ENCODE measurements around the gene TMEM80. TPM values are rescaled to one million over a fixed set of nuclear protein-coding genes. Genes with fewer than 3 reads are reported as not detected.
"Not testable (repeated sequence)": the region's sequence is repeated elsewhere in the genome, so short reads cannot be mapped to it uniquely, and the experiment has no call there.

The TMEM80 gene
- total RNA-seq, 1 donor from 2014 or later, result 10.1 TPM

DNA sequence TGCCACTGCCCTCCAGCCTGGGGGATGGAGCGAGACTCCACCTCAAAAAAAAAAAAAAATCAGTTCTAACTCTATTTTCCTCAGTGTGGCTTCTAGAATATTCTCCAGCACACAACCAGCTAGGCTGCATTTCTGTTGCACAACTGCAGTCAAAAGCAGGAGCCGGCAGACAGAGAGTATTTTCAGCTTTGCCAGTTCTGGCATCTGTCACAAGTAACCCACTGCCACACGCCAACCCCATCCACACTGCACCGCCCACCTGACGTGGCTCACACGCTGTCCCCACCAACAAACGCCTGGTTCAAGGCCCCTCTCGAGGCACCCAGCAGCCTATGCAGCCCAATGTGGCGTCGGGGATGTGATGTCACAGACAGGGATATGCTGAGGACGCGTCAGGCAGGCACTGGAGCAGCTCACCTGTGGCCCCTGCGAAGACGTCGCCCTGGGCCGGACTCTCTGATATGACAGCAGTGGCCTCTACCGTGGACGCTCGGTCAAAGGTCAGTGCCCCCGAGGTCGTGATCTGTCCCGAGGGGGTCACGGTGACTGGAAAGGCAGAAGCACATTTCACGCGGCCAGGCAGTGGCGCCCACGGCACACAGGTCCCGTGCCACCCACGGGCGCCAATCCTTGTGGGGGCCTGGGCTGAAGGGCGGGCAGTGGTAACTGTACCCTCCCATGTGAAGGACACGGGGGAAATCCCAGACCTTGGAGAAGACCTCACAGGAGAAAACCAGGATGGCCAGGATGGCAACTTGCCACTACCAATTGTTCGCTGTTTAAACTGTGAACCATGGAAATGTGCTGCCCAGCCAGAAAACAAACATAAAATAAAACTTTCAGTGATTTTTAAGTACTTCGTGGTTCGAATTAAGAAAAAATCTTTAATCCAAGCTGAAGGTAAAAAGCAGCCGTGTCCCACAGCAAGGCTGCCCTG is 16.1 kb upstream of the TMEM80 start:
- no peak for DNase-seq

DNA sequence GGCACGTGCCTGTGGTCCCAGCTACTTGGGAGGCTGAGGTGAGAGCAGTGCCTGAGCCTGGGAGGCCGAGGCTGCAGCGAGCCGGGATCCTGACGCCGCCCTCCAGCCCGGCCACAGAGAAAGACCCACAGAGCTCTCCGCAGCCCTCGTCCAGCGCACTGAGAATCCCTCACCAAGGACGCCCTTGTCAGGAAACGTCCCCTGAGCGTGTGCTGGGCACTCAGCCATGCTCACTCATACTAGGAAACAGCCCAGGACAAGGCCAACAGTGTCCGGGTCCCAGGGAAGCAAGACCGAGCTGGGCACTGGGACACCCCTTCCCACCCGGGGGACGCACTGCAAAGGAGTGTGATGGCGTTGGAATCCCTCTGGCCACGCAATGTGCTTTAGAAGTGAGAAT is 15.1 kb upstream of the TMEM80 start:
- no peak for DNase-seq

DNA sequence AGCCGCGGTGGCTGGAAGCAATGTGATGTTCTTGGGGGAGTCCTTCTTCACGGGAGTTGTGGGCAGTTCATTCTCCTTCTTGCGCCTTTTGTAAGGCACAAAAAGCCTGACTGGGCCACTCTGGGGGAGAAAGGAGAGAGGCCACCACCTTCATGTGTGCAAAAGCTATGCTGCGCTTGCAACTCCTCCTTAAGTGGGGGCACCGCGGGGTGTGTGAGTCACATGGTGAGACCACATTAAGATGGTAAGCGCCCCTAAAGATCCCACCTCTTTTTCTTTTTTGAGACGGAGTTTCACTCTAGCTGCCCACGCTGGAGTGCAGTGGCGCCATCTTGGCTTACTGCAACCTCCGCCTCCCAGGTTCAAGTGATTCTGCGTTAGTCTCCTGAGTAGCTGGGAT is 14.6 kb upstream of the TMEM80 start:
- DNase-seq, result no peak

DNA sequence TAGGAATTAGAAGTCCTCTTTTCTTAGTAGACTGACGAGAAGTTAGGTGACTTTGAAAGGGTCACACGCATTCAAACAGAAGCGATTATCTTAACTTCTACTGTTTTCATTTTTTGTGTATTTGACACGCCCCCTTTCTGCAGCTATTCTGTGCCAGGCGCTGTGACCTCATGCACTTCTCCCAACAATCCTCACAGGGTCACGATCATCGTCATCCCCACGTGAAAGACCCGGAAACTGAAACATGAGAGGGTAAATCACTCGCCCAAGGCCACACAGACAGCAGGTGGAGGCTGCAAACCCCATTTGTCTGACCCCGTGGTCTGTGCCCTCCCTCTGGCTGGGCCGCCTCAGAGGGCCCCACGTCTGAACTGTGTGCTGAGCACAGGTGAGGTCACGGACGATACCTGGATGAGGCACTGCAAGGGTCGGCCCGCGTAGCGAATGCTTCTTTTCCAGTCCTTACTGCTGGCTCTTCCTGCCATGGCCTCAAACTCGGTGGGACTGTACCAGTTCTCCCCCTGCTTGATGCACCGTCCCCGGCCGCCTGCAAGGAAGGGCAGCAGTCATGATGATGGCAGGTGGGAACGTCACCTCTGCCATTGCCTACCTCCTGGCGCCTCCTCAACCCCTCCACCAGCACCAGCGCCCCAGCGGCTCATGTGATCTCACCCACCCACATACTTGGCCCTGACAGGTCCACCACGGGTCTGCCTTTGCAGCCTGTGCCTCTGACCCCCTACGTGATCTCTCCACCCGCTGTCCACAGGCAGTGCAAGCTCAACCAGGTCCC is 9.0 kb upstream of the TMEM80 start:
- DNase-seq, result no peak

DNA sequence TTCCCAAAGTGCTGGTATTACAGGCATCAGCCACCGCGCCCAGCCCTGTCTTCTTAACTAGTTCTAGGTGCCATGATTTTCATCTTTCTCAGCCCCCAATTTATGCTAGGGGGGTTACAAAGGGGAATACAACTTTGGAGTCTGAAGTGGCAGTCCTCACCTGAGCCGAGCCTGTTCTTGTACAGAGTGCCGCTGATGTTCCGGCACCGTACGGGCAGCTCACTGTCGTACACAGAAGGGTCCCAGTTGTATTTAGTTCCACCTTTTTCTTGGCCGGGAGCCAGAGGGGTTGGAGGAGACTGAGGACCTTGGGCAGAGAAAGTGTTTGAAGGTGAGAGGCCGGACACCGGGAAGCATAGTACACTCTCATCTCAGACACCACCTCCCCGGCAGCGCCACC is 7.9 kb upstream of the TMEM80 start:
- no peak for DNase-seq

DNA sequence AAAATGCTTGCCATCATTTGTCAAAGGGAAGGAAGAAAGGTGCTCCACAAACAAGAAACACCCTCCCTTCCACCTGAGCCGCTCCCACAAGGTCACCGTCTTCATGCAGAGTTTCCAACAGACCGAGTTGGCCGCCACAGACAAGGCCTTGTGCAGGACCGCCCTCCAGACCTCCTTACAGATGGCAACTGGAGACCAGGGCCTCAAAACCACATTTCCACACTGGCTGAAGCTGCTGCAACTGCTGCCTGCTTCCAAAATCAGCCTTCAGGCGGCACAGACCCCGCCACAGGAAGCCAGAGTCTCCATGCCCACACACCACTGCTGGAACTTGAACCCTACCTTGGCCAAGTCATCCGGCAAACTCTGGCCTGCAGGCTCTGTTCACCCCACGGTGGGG is 6.9 kb upstream of the TMEM80 start:
- no peak for DNase-seq

DNA sequence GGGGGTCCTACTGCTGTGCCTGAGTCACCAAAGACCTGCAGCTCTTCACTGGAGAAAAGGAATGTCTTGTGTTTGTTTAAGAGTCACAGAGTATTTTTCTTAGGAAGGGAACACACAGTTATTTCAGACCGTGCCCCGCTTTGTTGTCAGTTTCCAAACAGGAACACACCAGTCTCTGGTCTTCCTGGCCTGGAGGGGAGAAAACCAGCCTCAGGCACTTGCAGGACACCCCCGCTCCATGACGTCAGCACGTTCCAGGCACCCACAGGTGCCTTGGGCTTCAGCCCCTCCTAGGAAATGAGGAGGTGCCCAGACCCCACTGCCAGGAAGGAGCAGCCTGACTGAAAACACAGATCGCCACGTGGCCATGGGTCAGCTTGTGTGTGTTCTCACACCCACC is 6.0 kb upstream of the TMEM80 start:
- DNase-seq, result no peak

DNA sequence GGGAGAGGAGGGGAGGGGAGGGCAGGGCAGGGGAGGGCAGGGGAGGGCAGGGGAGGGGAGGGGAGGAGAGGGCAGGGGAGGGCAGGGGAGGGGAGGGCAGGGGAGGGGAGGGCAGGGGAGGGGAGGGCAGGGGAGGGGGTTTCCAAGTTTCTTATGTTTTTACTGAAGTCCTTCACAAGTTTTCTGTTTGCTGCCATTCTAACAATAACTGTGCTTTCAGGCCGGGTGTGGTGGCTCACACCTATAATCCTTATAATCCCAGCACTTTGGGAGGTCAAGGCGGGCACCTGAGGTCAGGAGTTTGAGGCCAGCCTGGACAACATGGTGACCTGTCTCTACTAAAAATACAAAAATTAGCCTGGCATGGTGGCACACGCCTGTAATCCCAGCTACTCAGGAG is 5.4 kb upstream of the TMEM80 start:
- DNase-seq, result not testable (repeated sequence)

DNA sequence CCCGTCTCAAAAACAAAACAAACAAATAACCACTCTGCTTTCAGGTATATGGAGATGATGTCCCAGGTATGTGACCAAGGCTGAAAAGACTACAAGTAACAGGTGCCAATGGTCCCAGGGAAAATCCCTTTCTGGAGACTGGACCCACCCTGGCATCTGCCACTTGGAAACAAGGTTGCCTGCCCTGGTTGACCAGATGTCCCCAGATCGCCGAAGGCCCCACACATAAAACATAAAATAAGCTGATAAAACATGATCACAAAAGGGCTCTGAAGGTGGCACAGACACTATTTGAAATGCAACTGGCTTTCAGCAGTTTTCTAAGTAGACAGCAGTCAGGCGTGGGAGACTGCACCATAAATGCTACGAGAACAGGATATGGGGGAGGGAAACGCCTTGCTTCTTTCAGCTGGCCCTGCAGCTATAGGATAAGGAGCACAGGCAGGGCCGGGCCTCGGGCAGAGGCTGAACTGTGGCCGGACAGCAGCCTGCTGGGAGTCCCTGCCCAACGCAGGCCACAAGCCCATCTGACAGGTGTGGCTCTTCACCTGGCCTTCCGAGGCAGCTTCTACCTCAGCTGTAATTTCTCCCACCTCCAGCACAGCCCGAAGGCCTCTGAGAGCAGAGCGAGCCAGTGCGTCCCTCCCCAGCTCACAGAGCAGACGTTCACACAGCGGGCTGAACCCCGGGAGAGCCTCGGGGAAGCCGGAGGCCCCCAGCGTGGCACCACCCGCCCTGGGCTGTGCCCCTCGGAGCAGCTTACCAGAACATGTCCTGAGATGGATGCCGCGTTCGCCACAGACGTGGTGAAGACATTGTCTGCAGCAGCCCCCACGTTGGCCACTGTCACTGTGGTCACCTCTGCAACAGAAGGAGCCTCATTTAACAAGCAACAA is 4.6 kb upstream of the TMEM80 start:
- no peak for DNase-seq

DNA sequence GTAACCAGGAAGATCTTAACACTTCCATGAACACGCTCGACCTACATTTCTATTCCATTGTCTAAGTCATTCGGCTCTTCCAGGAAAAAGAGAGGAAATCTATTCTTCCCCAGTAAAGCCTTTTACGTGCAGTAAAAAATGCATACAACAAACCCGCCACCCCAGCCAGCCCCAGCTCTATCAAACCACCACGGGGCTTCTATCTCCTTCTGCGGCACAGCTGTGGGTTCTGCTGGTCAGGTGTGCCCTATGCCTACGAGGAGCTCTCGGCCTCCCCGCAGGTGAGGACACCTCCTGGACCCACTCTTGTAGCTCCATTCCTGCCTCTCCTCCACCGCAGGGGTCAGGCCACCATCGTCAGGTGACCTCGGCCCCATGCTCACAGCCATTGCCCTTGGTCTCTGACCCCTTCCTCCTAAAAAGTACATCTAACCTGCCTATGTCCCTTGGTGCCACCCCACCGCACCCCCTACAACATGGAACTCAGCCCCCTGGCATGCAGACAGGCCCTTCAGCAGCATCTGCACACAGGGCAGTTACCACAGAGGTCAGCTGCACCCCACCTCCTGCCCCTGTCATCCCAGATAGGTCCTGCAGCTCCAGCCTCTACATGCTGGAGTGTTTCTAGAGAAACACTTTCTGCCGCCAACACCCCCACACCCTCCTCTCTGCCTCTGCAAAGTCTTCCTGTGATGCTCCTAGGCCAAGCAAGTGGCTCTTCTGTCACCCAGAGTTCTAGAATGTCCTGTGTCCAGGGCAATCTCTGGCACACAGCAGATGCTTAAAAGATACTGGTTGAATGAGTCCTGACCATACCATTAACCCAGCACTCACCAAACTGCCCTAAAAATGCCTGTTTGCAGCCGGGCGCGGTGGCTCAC is 3.7 kb upstream of the TMEM80 start:
- DNase-seq, result no peak

DNA sequence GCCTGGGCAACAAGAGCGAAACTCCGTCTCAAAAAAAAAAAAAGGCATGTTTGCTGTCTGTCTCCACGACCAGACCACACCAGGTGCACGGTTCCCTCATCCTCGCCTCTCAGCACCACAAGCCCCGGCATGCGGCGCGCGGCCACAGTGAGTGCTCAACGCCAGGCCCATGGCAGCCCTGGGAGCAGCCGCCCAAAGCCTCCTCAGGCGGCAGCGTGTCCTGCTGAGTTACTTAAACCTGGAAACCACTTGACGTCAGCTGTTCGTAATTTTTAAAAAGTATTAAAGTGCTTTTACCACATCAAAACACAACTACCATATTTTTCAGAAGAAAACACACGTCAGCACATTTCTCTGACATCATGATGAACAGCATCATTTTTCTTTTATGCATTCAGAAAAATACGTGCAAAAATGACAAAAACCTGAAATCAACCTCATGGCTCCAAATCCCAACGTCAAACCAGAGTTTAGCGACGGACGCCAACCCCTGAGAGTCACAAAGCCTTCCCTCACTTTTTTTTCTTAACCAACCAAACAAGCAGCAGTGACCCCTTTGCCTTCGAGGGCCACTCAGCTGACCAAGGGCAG is 2.7 kb upstream of the TMEM80 start:
- peak; percentile 71 for DNase-seq

DNA sequence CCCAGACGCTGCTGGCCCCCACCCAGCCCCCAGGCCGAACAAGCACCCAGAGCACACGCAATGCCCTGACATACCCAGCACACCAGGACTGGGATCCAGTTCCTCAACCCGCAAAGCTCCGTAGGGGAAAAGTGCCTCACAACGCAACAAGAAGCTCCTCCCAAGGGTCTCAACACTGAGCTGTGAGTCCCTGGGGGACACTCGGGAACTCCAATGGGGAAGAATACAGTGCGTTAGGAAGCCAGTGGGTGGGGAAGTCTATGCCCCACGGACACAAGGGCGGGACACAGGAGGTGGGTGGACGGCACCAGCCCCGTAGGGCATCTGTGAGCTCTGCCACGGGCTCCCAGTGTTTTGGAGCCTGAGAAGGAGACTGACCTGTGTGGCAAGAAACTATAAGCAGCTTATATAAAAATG is 2.2 kb upstream of the TMEM80 start:
- DNase-seq, result no peak

DNA sequence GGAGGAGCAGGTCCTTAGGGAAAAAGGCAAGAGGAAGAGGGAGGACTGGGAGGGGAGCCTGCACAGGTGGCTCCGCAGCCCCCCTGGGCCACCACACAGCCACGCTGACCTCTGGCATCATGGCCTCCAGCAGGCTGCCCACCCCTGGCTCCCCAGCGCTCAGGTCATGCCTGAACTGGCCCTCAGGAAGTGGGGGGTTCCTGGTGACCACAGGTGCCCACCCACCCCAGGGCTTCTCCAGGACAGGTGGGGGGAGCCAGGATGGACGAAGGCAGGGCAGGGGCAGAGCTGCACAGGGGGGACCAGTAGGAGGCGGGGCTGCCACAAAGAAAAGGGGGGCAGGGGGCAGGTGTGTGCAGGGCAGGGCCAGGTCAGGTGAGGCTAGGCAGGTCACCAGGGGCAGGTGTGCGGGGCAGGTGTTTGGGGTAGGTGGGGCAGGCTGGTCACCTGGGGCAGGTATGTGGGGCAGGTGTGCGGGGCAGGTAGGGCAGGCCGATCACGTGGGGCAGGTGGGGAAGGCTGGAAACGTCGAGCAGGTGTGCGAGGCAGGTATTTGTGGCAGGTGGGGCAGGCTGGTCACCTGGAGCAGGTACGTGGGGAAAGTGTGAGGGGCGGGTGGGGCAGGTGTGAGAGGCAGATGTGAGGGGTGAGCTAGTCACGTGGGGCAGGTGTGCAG is 1.6 kb upstream of the TMEM80 start:
- no peak for DNase-seq

DNA sequence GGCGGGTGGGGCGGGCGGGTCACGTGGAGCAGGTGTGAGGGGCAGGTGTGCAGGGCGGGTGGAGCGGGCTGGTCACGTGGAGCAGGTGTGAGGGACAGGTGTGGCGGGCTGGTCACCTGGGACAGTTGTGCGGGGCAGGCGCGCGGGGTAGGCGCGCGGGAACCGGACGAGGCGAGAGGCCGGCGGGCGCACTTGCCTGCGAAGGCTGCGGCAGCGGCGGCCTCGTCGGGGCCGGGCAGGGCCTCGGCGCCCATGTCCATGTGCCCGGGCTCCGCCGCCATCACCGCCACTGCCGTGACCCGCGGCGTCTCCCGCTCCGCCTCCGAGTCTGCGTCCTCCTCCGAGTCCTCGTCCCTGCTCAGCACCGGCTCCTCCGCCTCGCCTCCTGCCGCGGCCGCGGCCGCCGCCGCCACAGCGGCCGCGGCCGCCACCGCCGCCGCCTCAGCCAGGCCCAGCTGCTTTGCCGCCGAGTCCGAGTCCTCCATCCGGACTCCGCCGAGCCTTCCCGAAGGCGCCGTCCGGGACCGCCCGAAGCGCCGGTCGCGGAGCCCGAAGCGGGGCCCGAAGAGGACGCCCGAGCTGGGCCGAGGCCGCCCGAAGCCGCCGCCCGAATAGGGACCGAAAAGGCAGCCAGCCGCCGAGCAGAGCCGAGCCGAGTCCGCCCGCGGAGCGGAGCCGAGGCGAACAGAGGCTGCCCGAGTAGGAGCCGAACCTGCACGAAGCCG is 891 bp upstream of the TMEM80 start, which contains the start of gene DEAF1:
DEAF1 (minus strand) TSS at position 660 of the 725 bp plus-strand sequence; CDS start at position 485, 175 bp downstream.
- peak; percentile 99 for DNase-seq

DNA sequence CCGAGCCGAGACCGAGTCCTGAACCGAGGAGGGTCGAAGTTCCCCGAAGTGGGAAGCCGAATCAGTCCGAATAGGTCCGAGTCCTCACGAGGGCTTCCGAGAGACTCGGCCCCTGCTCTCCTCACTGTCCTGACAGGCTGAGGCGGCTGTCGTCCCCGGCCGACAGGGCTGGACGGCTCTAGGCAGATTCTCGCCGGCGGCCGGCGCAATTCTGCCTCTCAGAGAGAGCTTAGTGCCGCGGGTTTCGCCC is 403 bp upstream of the TMEM80 start:
- no peak for DNase-seq

DNA sequence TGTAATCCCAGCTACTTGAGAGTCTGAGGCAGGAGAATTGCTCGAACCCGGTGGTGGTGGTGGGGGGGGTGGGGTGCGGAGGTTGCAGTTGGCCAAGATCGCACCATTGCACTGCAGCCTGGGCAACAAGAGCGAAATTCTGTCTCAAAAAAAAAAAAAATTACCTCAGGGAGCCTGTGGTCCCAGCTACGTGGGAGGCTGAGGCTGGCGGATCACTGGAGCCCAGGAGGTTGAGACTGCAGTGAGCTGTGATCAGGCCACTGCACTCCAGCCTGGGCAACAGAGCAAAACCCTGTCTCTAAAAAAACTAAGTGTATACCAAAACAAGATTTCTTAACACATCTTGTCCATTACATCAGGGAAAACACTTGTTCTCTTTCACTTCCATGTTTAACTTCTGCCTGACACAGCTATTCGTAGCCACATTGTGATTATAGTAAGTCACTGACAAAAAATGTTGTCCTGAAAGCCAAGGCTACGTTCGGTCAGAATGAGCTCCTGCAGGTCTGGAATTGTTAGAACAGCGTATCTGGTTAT is 1.4 kb downstream of the TMEM80 start:
- no peak for DNase-seq

DNA sequence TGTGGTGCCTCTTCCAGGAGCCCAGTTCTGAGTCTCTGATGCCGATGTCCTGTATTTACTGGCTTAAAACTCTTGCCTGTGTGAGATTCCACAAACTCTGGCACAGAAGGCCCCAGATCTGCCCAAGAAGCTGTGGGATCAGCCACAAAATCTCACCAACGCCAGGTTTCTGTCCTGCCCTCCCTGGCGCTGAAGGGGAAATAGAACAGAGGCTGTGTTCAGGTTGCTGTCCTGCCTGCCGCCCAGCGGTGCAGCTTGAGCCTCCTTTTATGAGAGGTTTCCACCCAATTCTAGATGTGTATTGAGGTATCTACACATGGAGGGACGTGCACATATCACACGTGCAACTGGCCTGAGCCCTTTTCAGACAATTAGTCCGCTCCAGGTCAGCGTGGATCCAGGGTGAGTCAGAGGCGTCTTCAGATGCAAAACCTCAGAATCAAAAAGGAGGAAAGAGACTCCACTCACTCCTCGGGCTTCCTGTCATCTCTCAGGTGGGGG is 2.2 kb downstream of the TMEM80 start:
- DNase-seq, result no peak

DNA sequence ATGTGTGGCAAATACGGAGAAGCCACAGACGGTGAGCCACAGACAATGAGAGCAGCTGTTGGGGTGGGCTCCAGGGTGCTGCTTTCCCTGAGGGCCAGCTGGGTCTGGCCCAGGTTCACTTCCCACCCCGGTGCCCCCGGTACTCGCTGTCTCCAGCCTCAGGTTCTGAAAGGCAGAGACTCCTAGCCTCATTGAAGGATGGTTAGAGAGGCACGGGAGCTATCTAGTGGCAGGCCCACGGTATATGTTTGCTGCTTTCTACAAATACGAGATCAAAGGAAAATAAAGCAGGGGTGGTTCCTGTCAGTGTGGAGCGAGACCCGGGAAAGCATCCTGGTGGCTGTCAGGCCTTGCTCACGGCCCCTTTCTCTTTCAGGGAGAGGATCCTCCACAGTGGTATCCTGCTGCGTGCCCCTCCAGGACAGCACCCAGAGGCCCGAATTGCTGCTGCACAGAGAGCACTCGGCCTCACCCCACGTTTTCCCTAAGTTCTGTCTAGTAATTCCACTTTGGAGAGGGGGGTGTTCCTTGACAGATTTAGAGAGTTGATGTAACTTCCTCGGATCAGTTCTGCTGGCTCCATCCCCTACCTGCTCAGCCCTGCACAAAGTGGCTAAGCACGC is 3.0 kb downstream of the TMEM80 start:
- DNase-seq, result no peak

DNA sequence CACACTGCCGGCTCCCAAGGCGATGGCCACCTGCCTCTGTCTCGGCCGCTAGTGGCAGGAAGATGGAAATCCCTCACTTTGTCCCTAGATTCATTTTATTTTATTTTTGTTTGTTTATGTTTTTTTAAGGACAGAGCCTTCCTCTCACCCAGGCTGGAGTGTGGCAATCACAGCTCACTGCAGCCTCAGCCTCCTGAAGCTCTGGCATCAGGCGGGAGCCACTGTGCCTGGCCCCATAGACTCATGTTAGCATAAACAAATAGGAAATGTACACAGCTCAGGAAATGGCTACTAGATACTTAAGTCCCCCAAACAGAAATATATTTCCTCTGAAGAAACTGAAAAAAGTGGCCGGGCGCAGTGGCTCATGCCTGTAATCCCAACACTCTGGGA is 3.5 kb downstream of the TMEM80 start:
- no peak for DNase-seq

All from tongue (tissue), 2 donors.